Heart left ventricle (tissue), 13 donors: ENCODE results near the gene VTI1A.

Experiments used
- CTCF ChIP-seq, 12 donors: fragments of 200-600 bp; sonication (generic) in 4 of 12; IDR thresholded peaks; one replicate each; pipeline versions ENCODE4 v1.5.0 to v1.8.0; 2018 to 2022; ENCODE audit warnings: antibody characterized with exemption in 12 of 12, mild to moderate bottlenecking in 5 of 12
- POLR2A ChIP-seq, 2 donors: fragments of 450-650 bp; IDR thresholded peaks; one replicate each; pipeline ENCODE4 v1.6.1; 2017; ENCODE audit warnings: antibody characterized with exemption in 2 of 2, mild to moderate bottlenecking in 2 of 2, moderate library complexity in 2 of 2
- donor health status: ischemic (EF 13 %, LVEDD 7.1; RV severe dilation, severe dysfunction).
- donor health status: DM: no; HTN: yes; CAD: no.
- donor health status: DM: no; HTN: no; CAD: no.
- donor health status: ischemic (EF 25% LVEDD 6.9; RV normal size, moderate dysfunction).
- donor health status: ischemic (EF 25% LVEDD 5.7; RV mildly dilated, moderate dysfunction).
- donor health status: ischemic (EF 35%, LVEDD 5.7; RV mildly dilated, moderate dysfunction).
- donor health status: nonischemic (EF 11% LVEDD 7.7; RV severe dilation, severe dysfunction).
- donor health status: DM: yes; HTN: yes; CAD: no.
- donor health status: PGD.
- donor health status: ischemic (EF 29% LVEDD 5.4; RV normal size, mild dysfunction).
- donor health status: nonischemic (EF 23%, LVEDD 6.1; RV moderate dilation, normal function).

DNA sequence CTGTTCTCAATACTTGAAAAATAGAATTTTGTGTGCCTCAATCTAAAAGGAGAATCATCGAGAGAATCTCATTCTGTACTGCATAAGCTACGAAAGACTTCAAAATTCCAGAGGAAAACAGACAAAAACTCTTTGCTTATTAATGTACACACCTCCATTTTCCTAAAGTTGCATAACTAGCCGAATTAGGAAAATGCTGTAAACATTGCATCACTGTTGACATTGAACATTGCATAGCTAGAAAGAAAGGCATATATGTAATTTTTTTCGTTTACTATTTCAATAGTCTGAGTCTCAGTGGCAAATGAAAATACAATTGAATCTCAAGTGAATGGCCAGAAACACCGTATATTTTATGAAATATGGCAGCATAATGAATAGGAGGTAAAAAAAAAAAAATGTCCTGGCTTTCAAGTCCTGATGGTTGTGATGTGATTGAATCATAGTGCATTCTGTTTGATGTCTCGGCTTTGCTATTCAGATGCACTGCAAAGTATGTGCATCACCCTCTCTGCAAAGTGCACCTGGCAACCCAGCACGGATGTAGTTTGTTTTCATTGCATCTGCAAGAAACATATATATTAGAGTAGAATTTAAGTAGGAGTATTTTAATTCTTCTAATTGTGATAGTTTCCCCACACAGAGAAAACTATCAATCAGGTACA lies 196.7 kb downstream of the VTI1A start:
- TF ChIP-seq CTCF (IDR thresholded peaks at IDR 0.05) = no peak
- TF ChIP-seq POLR2A (IDR thresholded peaks at IDR 0.05) = no peak
